HCT116 (cell line): ENCODE measurements around the gene ORAI1. TPM values are rescaled to one million over a fixed set of nuclear protein-coding genes. Genes with fewer than 3 reads are reported as not detected.

Experiments
- total RNA-seq: library from RNA; stranded (reverse); gene quantifications from one replicate; pipeline ENCODE4 v1.2.1, GENCODE V29; 2021; ENCODE audit not compliant: unreplicated experiment

The ORAI1 gene
- total RNA-seq, 1 experiment from 2014 or later: 20.2 TPM

Other genes starting within 250 kb of the ORAI1 start
- gene RNF34, start 226.4 kb upstream of the ORAI1 start, total RNA-seq: 47.8 TPM
- 36.7 TPM for gene KDM2B, start 45.5 kb upstream of the ORAI1 start, total RNA-seq
- 0.34 TPM for gene MORN3, start 43.1 kb downstream of the ORAI1 start, total RNA-seq
- 20.5 TPM for gene TMEM120B, start 86.2 kb downstream of the ORAI1 start, total RNA-seq
- 116 TPM for gene RHOF, start 167.2 kb downstream of the ORAI1 start, total RNA-seq
- gene SETD1B, start 177.5 kb downstream of the ORAI1 start, total RNA-seq: 17.5 TPM
- gene HPD, start 232.3 kb downstream of the ORAI1 start, total RNA-seq: 1.1 TPM